Uterus (tissue), 4 donors: ENCODE data around the gene LTBP4. TPM values are rescaled to one million over a fixed set of nuclear protein-coding genes. Genes with fewer than 3 reads are reported as not detected.
"Not testable (repeated sequence)": the region's sequence is repeated elsewhere in the genome, so short reads cannot be mapped to it uniquely, and the experiment has no call there.

Experiments used
- DNase-seq, 2 donors: peaks; one replicate each; pipeline ENCODE4 v3.0.0-alpha.2; 2019 to 2020
- H3K27ac ChIP-seq, 2 donors: fragments of 200-600 bp; sonication (generic); 1 replicate in 1 of 2; 2 replicates in 1 of 2; pipeline ENCODE4 v1.5.1; 2016 to 2018
- H3K27me3 ChIP-seq, 2 donors: fragments of 200-600 bp; sonication (generic); one replicate each; pipeline ENCODE4 v1.5.1; 2018 to 2019; ENCODE audit warnings: control low read depth in 1 of 2
- H3K36me3 ChIP-seq, 2 donors: fragments of 200-600 bp; sonication (generic); one replicate each; pipeline ENCODE4 v1.5.1; 2019; ENCODE audit warnings: control low read depth in 1 of 2
- H3K4me1 ChIP-seq, 2 donors: fragments of 200-600 bp; sonication (generic); one replicate each; pipeline ENCODE4 v1.5.1; 2018 to 2019; ENCODE audit warnings: control low read depth in 1 of 2
- H3K4me3 ChIP-seq, 2 donors: fragments of 200-600 bp; sonication (generic); 1 replicate in 1 of 2; 2 replicates in 1 of 2; pipeline ENCODE4 v1.5.1; 2018 to 2019; ENCODE audit warnings: mild to moderate bottlenecking in 1 of 2
- H3K9me3 ChIP-seq, 2 donors: fragments of 200-600 bp; sonication (generic); one replicate each; pipeline ENCODE4 v1.5.1; 2019; ENCODE audit warnings: control low read depth in 1 of 2
- POLR2A ChIP-seq, 2 donors: fragments of 450-650 bp; IDR thresholded peaks; one replicate each; pipeline ENCODE4 v1.6.1; 2016; ENCODE audit warnings: antibody characterized with exemption in 2 of 2, mild to moderate bottlenecking in 1 of 2, moderate library complexity in 1 of 2
- intact Hi-C: fragments of 100-400 bp; cut with DNase I; formaldehyde crosslinking; loops from one replicate; pipeline ENCODE4 v1.15.1; 2023; ENCODE audit warnings: low total_unique reads
- total RNA-seq, 4 donors: library from RNA; depleted of rRNA in 3 of 4; stranded (reverse); fragments of >200 nt in 3 of 4; gene quantifications; one replicate each; pipeline versions ENCODE4 v1.1.0 to v1.2.4, GENCODE V29; 2014 to 2023
- TF ChIP-seq, protein P1 (sequence below), 4 experiments: fragments of 200-600 bp in 2 of 4; fragments of 450-650 bp in 2 of 4; sonication (generic) in 2 of 4; IDR thresholded peaks; one replicate each; pipeline ENCODE4 v1.5.1; 2016 to 2019; ENCODE audit warnings: antibody characterized with exemption in 4 of 4, mild to moderate bottlenecking in 2 of 4, moderate library complexity in 1 of 4
- donor health status: DM: yes; HTN: yes; CAD: no.

LTBP4 gene
- total RNA-seq, 4 donors from 2014 or later, result 163 to 1,000 (median 501) TPM

DNA sequence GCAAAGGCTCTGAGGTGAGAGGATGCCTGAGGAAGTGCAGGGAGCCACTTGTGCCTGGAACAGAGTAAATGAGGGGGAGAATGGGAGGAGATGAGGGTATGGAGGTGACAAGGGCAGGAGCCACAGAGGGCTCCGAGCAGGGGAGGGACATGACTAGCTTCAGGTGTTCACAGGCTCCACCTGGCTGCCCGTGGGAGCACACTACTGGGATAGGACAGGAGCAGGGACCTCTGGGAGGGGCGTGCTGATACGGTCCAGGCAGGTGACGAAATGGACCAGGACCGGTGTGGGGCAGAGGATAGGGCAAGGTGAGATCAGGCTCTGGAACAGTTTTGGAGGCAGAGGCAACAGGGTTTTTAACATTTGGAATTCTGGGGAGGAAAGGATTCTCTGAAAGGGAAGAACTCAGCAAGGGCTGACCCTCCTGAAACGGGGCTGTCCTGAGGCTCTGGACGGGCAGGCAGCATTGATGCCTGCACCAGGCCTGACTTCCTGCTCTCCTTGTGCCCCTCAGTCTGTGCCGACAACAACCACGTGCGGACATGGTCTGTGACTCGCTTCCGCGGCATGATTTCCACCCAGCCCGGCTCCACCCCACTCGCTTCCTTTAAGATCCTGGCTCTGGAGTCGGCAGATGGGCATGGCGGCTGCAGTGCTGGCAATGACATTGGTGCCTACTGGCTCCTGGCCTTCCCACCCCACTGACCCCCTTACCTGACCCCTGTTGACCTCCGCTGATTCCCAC is 12.9 kb upstream of the LTBP4 start:
- intact Hi-C loops, result no loop called here
- Histone ChIP-seq H3K27me3 (no peaks in the 10 kb centered on the region), H3K9me3 (no peaks in the 10 kb centered on the region), H3K36me3 (no peaks in the 10 kb centered on the region), H3K27ac (no peak overlapping the region), H3K4me3 (no peak overlapping the region), H3K4me1 (no peaks in the 10 kb centered on the region)
- TF ChIP-seq, protein P1, sequence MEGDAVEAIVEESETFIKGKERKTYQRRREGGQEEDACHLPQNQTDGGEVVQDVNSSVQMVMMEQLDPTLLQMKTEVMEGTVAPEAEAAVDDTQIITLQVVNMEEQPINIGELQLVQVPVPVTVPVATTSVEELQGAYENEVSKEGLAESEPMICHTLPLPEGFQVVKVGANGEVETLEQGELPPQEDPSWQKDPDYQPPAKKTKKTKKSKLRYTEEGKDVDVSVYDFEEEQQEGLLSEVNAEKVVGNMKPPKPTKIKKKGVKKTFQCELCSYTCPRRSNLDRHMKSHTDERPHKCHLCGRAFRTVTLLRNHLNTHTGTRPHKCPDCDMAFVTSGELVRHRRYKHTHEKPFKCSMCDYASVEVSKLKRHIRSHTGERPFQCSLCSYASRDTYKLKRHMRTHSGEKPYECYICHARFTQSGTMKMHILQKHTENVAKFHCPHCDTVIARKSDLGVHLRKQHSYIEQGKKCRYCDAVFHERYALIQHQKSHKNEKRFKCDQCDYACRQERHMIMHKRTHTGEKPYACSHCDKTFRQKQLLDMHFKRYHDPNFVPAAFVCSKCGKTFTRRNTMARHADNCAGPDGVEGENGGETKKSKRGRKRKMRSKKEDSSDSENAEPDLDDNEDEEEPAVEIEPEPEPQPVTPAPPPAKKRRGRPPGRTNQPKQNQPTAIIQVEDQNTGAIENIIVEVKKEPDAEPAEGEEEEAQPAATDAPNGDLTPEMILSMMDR (IDR thresholded peaks at IDR 0.05), result no peak
- no peak for TF ChIP-seq POLR2A (IDR thresholded peaks at IDR 0.05)
- no peak for DNase-seq

DNA sequence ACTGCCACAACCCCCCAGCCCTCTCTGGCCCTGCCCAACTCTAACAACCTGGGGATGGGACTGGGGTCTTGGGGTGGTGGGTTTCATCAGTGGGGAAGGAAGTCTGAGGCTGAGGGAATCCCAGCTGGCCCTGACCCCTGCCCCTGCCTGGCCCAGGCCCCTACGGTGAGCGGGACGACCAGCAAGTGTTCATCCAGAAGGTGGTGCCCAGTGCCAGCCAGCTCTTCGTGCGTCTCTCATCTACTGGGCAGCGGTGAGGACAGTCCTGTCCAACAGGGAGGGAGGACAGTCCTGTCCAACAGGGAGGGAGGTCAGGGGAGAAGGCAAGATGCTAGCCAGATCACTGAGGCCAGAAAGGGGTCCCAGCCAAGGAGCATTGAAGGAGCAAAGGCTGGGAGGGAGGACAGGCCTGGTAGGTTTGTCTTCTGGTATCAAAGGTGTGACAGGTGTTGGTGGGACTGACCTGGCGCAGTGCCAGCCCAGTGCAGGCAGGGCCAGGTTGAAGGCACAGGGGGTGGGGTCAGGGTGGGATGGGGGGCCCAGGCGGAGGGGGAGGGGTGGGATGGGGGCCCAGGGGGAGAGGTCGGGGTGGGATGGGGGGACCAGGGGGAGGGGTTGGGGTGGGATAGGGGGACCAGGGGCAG is 12.1 kb upstream of the LTBP4 start:
- Histone ChIP-seq H3K36me3 (no peaks in the 10 kb centered on the region), H3K9me3 (no peaks in the 10 kb centered on the region), H3K4me3 (no peak overlapping the region), H3K4me1 (no peaks in the 10 kb centered on the region), H3K27ac (no peak overlapping the region), H3K27me3 (no peaks in the 10 kb centered on the region)
- no peak for DNase-seq
- intact Hi-C loops, result no loop called here
- TF ChIP-seq, protein P1 (IDR thresholded peaks at IDR 0.05), result no peak
- no peak for TF ChIP-seq POLR2A (IDR thresholded peaks at IDR 0.05)

DNA sequence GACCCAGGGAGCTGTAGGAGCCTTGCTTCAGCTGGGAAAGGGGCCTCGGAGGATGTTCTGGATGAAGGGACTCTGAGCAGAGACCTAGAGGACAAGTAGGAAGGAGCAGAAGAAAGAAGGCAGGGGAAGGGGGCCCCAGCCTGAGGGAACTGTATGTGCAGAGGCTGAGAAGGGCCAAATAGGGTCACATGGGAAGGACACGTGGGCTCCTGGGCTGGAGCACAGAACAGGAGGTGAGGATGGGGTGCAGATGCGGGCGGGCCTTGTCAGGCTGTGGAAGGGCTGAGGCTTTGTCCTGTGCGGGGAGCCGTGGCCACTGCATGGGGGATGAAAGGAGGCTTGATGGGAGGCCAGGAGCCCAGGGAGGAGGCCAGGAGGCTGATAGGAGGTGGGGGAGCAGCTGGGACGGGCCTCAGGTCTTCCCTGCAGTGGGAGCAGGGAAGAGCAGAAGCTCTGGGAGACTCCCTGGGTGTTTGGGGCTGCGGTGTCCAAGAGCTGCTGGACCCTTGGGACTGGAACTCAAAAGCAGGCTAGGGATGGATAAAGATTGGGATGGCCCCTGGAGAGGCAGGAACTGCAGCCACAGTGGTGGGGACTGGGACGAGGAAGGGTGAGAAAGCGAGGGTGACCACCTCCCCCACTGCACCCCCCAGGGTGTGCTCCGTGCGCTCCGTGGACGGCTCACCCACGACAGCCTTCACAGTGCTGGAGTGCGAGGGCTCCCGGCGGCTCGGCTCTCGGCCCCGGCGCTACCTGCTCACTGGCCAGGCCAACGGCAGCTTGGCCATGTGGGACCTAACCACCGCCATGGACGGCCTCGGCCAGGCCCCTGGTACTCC is 11.4 kb upstream of the LTBP4 start:
- Histone ChIP-seq H3K4me1 (no peaks in the 10 kb centered on the region), H3K9me3 (no peaks in the 10 kb centered on the region), H3K27ac (no peak overlapping the region), H3K4me3 (no peak overlapping the region), H3K36me3 (no peaks in the 10 kb centered on the region), H3K27me3 (no peaks in the 10 kb centered on the region)
- no peak for TF ChIP-seq POLR2A (IDR thresholded peaks at IDR 0.05)
- TF ChIP-seq, protein P1 (IDR thresholded peaks at IDR 0.05), result no peak
- intact Hi-C loops, result no loop called here
- DNase-seq, result no peak

DNA sequence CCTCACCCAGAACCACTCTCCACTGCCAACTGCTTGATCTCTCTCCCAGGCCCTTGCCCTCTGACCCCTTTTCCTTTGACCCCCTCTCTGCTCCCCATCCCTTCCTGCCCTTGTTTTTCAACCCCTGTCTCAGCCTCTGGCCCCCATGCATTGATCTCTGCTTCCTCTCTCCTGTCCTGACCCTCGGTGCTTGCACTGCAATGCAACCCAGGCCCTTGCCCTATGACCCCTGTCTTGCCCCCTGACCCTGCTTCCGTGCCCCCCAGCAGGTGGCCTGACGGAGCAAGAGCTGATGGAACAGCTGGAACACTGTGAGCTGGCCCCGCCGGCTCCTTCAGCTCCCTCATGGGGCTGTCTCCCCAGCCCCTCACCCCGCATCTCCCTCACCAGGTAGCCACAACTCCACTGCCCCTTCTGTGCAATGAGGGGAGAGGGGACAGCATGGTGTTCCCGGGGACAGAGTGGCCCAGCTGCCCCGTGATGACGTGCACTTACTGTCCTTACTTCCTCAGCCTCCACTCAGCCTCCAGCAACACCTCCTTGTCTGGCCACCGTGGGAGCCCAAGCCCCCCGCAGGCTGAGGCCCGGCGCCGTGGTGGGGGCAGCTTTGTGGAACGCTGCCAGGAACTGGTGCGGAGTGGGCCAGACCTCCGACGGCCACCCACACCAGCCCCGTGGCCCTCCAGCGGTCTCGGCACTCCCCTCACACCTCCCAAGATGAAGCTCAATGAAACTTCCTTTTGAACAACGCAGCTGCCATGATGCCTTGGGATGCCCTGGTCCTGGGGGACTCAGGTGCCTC is 10.5 kb upstream of the LTBP4 start:
- no peak for DNase-seq
- TF ChIP-seq, protein P1 (IDR thresholded peaks at IDR 0.05), result no peak
- intact Hi-C loops, result no loop called here
- H3K36me3 ChIP-seq, result no peaks in the 10 kb centered on the region
- H3K27me3 ChIP-seq, result no peaks in the 10 kb centered on the region
- H3K27ac ChIP-seq, result no peak overlapping the region
- H3K9me3 ChIP-seq, result no peaks in the 10 kb centered on the region
- H3K4me1 ChIP-seq, result no peaks in the 10 kb centered on the region
- H3K4me3 ChIP-seq, result no peak overlapping the region

DNA sequence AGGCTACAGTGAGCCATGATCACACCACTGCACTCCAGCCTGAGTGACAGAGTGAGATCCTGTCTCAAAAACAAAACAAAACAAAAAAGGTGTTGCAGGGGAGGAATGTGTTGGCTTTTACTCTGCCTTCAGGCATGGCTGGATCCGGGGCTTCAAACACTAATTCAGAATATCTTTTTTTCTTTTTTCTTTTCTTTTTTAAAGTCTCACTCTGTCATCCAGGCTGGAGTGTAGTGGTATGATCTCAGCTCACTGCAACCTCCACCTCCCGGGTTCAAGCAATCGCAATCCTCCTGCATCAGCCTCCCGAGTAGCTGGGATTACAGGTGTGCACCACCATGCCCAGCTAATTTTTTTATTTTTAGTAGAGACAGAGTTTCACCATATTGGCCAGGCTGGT is 9.4 kb upstream of the LTBP4 start:
- H3K27ac ChIP-seq, H3K4me1 ChIP-seq, DNase-seq, H3K9me3 ChIP-seq, intact Hi-C loops, H3K27me3 ChIP-seq, H3K4me3 ChIP-seq, H3K36me3 ChIP-seq: not testable (repeated sequence)
